DND-41 (cell line): ENCODE results near the gene PRH2.
A peak's percentile ranks its signal among the peaks of the same experiment; 100 is the strongest.

Experiments
- ATAC-seq: fragments of 200-7000 bp; cut with Tn5 transposase; 3 replicates; pipeline ENCODE4 v1.9.1; 2021; ENCODE audit warnings: low read depth; ENCODE audit not compliant: insufficient read depth
- DNase-seq: peaks from one replicate; pipeline ENCODE4 v3.0.0-alpha.2; 2020
- H2AFZ ChIP-seq: 2 replicates; pipeline ENCODE4 v1.6.0; 2012; ENCODE audit warnings: low read depth, low read length
- H3K27ac ChIP-seq: 2 replicates; pipeline ENCODE4 v1.5.1; 2012; ENCODE audit warnings: low read length, inconsistent platforms
- H3K27me3 ChIP-seq: fragments of 200-600 bp; sonication (generic); 2 replicates; pipeline ENCODE4 v1.6.0; 2012; ENCODE audit warnings: low read length, mild to moderate bottlenecking, inconsistent platforms; ENCODE audit not compliant: insufficient read depth, poor library complexity
- H3K36me3 ChIP-seq: 2 replicates; pipeline ENCODE4 v1.5.1; 2012; ENCODE audit warnings: low read length, inconsistent platforms; ENCODE audit not compliant: insufficient read depth
- H3K4me1 ChIP-seq: 2 replicates; pipeline ENCODE4 v1.5.1; 2012; ENCODE audit warnings: mild to moderate bottlenecking, low read length; ENCODE audit not compliant: insufficient read depth
- H3K4me2 ChIP-seq: 2 replicates; pipeline ENCODE4 v1.6.0; 2012; ENCODE audit warnings: mild to moderate bottlenecking, moderate library complexity, low read length, inconsistent platforms; ENCODE audit not compliant: insufficient read depth
- H3K4me3 ChIP-seq, 2 experiments: fragments of 200-600 bp in 1 of 2; shearing (Covaris generic) in 1 of 2; 2 replicates each; pipeline ENCODE4 v1.5.1; 2012 to 2016; ENCODE audit warnings: inconsistent platforms in 2 of 2, low read length in 2 of 2, mild to moderate bottlenecking in 2 of 2, low read depth in 1 of 2, moderate library complexity in 1 of 2
- H3K79me2 ChIP-seq: 2 replicates; pipeline ENCODE4 v1.6.0; 2012; ENCODE audit warnings: low read length, inconsistent platforms; ENCODE audit not compliant: insufficient read depth
- H3K9ac ChIP-seq: 2 replicates; pipeline ENCODE4 v1.6.0; 2012; ENCODE audit warnings: low read depth, mild to moderate bottlenecking, inconsistent platforms, low read length, moderate library complexity
- H3K9me3 ChIP-seq: 2 replicates; pipeline ENCODE4 v1.5.1; 2012; ENCODE audit warnings: low read length, moderate library complexity, mild to moderate bottlenecking, inconsistent platforms; ENCODE audit not compliant: insufficient read depth, severe bottlenecking
- H4K20me1 ChIP-seq: 2 replicates; pipeline ENCODE4 v1.6.0; 2012; ENCODE audit warnings: low read length; ENCODE audit not compliant: insufficient read depth
- EZH2 ChIP-seq: IDR thresholded peaks from 3 replicates; pipeline ENCODE4 v1.6.1; 2012; ENCODE audit warnings: borderline replicate concordance, low read depth, mild to moderate bottlenecking, moderate library complexity, low read length, inconsistent platforms; ENCODE audit not compliant: severe bottlenecking
- TF ChIP-seq, protein P1 (sequence below): IDR thresholded peaks from 2 replicates; pipeline ENCODE4 v1.5.1; 2012; ENCODE audit warnings: borderline replicate concordance, low read length, moderate library complexity, mild to moderate bottlenecking; ENCODE audit not compliant: poor library complexity, severe bottlenecking; ENCODE audit errors: extremely low read depth

The PRH2 gene

DNA sequence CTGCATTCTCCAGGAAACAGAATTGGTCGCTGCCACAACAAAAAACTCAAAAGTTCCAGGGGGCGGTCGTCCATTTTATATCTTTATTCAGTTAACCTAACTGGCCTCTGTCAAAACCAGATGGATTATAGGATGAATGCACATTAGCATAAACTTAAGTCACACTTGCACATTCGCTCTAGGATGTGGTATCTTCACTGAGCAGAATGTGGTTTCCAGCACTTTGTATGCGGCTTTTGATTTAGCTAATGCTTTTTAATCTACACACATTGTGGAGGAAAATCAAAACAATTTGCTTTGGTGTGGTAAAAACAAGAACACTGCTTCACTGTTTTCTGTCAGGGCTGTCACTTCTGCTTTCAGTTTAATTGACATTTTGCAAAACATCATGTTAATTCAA is 53.2 kb downstream of the PRH2 start:
- TF ChIP-seq, protein P1, sequence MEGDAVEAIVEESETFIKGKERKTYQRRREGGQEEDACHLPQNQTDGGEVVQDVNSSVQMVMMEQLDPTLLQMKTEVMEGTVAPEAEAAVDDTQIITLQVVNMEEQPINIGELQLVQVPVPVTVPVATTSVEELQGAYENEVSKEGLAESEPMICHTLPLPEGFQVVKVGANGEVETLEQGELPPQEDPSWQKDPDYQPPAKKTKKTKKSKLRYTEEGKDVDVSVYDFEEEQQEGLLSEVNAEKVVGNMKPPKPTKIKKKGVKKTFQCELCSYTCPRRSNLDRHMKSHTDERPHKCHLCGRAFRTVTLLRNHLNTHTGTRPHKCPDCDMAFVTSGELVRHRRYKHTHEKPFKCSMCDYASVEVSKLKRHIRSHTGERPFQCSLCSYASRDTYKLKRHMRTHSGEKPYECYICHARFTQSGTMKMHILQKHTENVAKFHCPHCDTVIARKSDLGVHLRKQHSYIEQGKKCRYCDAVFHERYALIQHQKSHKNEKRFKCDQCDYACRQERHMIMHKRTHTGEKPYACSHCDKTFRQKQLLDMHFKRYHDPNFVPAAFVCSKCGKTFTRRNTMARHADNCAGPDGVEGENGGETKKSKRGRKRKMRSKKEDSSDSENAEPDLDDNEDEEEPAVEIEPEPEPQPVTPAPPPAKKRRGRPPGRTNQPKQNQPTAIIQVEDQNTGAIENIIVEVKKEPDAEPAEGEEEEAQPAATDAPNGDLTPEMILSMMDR: no peak
- no peak for TF ChIP-seq EZH2
- Histone ChIP-seq H2AFZ (no peak overlapping the region), H3K4me2 (no peak overlapping the region), H3K9ac (no peak overlapping the region), H3K79me2 (0 out of 2 replicates have a peak, but pooled peaks cover 8% of the 10 kb centered on the region), H3K4me1 (peaks cover 13% of the 10 kb centered on the region), H3K36me3 (no peaks in the 10 kb centered on the region), H3K27ac (no peak overlapping the region), H3K27me3 (no peaks in the 10 kb centered on the region), H4K20me1 (peaks cover 66% of the 10 kb centered on the region), H3K9me3 (no peaks in the 10 kb centered on the region), H3K4me3 (no peak overlapping the region)
- DNase-seq: peak; percentile 67
- ATAC-seq: peak; percentile 99
